Stimulated activated naive CD8-positive, alpha-beta T cell treated with anti-CD3 and anti-CD28 coated beads, Interleukin-15, Interleukin-2, amounts not matched to agents 100 U/mL and 50 U/mL, for 24 hours (primary cell): ENCODE data around the gene RYR3.
"Not testable (repeated sequence)": the region's sequence is repeated elsewhere in the genome, so short reads cannot be mapped to it uniquely, and the experiment has no call there.

Source experiments
- ATAC-seq: fragments of 150-1000 bp; cut with Tn5 transposase; one replicate; pipeline ENCODE4 v1.10.0; 2021
- DNase-seq: peaks from one replicate; pipeline ENCODE4 v3.0.0; 2021

RYR3 gene

DNA sequence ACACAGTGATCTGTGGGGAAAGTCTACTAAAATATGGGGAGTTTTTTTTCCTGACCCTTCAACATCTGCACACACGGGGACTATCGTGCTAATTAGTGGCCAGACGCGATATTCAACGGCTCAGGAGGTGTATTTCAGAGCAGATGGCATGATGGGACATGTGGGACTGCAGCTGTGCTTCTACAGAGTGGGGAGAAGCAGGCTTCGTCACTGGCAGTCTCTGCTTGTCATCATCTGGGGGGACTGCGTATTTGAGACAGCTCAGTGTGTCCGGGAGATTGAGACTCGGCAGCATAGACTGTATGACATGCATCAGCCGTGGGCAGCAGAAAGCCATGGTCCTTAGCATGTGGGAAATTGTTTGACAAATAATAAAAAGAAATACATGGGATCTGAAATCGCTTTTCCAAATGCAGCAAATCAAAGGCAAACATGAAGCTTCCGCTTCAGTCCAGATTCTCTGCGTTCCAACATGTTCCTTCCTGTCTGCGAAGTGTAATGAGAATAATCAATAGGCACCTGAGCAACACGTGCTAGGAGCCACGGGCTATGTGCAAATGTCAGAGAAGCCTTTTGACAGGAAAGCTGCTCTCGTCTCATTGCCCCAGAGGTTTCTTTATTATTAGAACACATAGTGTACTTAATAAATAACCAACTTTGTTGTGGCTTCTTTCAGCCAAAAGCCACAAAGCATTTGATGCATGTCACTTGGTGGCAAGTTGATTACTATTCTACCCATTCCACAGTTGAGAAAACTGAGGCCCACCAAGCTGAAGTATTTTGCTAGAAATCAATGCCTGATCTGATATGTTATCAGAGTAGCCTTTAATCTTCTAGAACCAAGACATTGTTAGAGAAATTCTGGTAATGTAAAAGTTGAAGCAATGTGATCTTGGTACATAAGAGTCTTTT, 276.3 kb downstream of the RYR3 start:
- no peak for DNase-seq
- no peak for ATAC-seq

DNA sequence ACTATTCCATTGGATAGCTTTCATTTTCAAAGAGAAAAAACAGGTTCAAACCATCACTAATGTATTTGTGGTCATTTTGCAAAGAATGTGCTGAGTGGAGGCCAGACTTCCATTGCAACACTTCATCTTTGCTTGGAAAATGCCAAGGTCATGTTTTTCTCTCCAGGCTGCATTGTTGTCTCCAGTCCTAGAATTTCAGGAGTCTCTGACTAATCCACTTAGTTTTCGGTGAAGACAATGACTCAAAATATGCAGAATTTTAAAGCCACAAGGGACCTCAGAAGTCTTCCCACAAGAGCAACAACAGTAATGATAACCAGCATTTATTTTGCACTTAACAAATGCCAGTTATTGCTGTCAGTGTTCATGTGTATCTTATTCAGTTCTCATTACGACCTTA, 277.0 kb downstream of the RYR3 start:
- no peak for DNase-seq

DNA sequence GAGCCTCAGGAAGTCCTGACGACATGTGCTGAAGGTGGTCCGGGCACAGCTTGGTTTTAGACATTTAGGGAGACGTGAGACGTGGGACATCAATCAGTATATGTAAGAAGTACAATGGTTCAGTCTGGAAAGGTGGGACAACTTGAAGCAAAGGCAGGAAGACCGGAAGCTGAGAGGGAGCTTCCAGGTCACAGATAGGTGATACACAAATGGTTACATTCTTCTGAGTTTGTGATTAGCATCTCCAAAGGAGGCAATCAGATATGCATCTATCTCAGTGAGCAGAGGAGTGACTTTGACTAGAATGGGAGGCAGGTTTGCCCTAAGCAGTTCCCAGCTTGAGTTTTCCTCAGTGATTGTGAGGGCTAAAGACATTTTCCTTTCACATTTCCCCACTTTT, 282.1 kb downstream of the RYR3 start:
- DNase-seq = no peak
- no peak for ATAC-seq

More for the DNA sequence above, 277.0 kb downstream of the RYR3 start:
- ATAC-seq = no peak

DNA sequence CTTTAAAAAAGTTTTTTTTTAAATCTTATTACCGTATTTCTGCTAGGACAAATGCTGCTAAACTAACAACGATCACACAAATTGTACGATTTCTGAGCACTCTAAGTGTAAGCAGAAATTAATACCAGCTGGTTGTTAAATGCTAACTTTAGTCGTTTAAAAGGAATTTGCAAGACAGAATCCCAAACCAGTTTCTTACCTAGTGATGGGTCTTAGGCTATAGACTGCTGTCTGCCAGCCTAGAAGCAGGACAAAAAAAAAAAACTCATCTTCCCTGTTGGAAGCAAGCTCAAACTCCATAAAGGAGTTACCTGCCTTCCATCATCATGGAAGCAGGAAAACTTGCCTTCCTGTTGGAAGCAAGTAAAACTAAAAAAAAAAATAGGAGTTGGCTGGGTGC, 287.6 kb downstream of the RYR3 start:
- ATAC-seq, DNase-seq: not testable (repeated sequence)

DNA sequence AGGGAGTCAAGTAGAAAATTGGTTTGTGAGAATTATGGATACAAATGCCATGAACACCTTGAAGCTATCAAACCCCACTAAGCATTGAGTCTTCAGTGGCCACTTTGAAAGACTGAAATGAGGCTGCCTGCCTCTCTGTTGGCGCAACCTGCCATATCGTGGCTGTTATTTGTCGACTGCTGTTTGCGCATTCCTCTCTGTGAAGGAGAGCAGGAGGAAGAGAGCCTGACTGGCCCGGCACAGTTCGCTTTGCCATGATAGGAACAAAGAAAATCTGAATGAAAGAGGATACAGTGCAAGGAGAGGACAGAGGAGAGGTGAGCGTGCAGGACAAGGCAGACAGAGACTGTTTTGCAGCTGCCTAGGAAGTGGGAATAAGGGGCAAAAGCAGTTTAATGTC, 289.4 kb downstream of the RYR3 start:
- ATAC-seq (no peak), DNase-seq (no peak)

DNA sequence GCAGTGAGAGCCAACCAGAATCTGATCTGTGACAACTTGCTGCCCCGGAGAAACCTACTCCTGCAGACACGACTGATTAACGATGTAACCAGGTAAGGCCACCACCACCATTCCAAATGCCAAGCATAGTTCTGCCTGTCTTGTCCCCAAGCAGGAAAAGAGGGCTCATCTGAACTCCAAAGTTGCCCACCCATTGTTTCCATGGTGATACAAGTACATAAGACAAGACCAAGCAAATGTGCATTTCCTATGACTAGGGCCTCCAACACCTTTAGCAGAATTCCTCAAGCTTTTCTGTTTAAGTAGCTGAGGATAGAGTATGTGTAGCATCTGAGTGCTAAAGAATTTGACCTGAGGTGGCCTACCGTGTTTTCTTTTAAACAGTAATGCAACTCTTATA, 290.7 kb downstream of the RYR3 start:
- DNase-seq = no peak
- ATAC-seq = no peak

DNA sequence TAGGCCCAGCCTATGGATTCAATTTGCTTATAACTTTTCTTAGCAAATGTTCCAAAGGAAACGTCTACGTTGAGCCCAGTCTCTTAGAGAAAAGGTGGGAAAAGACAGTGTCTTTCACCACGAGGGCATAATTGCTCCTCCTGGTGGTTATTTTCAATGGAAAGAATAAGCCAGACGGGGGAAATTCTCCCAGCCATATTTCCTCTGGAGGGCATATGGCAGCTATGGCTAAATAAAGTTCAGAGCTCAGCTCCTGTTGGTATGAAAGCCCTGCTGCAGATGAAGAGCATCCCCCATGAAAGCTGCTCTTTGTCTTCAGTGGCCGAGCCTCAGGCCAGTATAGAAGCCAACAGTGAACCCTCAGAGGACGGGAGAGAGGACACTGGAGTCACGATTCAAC, 297.9 kb downstream of the RYR3 start:
- no peak for ATAC-seq
- DNase-seq = no peak

DNA sequence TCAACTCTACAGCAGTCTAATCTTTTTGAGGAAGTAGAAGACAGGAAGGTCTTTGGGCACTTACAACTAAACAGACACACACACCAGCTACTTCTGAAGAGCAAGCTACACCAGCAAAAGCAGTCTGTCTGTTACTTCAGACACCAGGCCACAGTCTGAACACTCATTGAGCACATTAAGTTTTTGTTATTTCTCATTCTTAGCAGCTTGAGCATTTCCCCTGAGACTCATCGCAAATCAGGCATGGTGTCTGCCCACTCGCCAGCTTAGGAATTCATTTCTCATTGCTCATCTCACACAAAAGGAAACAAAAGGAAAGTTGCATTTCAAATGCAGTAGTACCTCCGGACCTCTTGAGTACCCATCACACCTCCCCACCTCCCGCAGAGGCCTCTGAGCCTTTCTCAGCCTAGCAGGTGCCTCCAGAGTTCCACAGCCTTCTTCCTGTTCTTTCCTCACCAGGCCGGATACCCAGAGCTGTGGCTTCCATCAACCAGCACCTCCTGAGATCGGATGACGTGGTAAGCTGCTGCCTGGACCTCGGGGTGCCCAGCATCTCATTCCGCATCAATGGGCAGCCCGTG, 302.0 kb downstream of the RYR3 start:
- ATAC-seq (no peak), DNase-seq (no peak)

DNA sequence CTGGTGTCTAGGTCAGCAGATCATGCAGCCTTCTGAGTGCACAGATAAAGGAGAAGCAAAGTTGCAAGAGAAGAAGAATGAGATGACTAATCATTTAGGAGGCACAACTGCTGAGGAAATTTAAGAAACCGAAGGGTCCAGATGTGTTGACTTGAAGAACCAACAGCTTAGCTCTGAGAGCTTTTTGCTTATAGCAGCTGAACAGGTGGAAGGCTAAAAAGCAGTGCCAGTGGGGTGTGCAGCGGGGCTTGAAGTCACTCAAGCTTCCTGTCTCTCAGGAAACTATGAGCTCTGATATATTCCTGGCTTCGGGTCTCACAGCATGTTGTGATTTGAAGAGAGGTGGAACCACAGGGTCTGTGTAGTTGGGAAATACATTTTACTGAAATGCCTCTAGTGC, 305.7 kb downstream of the RYR3 start:
- ATAC-seq (no peak), DNase-seq (no peak)

DNA sequence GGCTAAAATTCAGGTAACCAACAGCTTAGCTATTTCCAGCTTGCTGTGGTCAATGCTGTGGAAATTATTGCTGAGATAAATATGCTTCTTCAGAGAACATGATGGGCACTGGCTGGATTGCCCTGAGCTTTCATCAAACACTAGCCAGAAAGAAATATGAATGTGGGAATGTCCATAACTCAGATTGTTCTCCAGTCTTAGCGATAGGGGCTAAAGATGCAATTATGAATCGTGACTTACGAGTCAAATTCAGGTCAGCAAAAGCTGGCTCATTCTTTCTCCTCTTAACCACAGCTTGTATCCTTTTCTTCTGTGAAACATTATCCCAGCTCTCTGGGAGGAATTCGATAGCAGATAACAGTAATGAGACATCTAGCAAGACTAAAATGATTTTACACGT, 307.6 kb downstream of the RYR3 start:
- ATAC-seq (no peak), DNase-seq (no peak)

DNA sequence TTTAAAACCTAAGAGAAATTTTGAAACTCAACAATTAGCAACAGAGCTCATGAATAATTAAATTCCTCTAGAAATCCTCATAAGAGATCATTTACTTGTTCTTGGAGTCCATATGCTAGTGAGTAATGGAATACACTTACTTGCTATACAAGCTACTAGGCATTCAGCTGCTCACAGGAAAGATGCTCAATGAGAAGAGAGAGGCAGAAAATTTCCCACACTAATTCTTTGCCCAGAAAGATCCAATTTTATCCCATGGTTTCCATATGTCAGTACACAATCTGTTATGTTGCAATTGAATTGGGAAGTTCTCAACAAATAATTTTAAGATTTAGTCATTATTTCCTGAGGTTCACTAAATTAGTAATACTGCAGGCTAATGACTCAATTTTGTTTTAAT, 310.4 kb downstream of the RYR3 start:
- no peak for ATAC-seq
- no peak for DNase-seq

DNA sequence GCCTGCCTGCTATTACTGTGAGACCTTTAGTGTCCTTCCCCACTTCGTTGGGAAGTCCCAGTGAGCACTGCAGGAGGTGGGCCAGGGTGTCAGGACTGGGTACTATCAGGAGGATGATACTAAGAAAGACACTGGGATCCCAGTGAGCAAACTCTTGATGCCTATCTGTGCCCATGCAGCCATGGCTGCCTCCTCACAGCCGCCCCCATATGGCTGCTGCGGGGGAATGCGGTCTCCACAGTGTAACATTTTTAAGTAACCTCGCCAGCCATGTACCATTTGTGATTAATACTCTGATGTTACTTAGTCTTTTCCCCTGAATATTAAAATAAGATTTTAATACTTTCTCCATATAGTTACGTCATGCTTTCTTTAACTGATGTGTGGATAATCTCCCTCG, 312.2 kb downstream of the RYR3 start:
- no peak for ATAC-seq

DNA sequence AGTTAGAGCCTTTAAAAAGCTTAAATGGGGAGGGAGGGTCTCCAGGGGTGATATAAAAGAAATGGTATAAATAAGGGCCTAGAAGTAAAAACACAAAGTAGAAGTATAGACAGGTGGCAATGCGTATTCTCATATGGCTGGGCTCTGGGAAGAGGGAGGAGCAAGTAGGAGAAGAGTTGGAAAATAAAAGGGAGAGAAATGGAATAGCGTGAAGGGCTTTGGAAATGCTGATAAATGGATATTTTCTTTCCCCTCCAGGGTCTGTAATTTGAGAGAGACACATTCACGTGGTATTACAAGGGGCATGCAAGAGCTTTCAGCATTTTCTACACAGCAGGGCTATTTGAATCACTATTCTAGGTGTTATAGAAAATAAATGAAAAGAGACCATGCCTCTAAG, 313.7 kb downstream of the RYR3 start:
- ATAC-seq = no peak
- no peak for DNase-seq

More for the DNA sequence above, 312.2 kb downstream of the RYR3 start:
- no peak for DNase-seq

DNA sequence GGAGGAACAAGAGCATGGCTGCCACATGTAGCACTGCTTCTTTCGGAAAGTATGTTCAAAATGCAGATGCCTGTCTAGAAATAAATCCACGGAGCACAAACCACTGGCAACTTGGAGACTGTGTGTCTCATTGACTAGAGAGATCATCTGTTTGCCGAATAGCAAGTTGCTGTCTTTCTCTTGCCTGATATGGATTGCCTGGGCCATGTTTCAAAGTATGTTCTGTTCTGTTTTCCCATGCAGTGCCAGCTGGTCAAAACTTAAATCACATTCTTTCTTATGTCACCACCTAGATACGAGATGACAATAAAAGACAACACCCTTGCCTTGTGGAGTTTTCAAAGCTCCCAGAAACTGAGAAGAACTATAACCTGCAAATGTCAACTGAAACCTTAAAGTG, 318.9 kb downstream of the RYR3 start:
- DNase-seq = no peak
- no peak for ATAC-seq

DNA sequence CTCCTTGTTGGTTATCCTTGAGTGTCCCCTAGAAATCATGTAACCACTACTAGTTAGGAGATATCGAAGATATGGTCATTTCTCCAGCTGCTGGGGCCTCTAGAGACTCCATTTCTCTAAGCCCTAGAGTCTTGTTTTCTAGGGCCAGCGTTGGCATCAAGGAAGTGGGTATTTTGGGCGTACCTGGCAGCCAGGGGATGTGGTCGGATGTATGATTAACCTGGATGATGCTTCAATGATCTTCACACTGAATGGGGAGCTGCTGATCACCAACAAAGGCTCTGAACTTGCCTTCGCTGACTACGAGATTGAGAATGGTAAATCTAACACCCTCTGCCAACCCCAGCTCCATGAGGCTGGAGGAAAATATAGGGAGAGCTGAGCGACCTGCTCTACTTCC, 325.5 kb downstream of the RYR3 start:
- no peak for ATAC-seq
- no peak for DNase-seq

DNA sequence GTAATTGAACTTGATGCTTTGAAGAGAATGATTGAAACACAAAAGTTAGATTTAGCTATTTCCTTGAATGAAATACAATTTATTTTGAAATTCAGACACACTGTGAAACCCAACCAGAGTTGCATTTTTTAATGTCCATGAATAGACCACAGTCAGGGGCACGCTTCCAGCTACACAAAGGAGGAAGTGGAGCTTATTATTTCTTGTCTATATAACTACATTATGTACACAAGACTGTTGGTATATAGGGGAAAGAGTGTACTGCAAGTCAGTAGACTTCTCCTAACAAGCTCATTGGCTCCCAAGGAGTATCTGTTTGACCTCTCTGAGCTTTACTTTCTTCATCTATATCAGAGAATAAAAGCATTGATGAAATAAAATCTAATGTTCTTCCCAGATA, 326.2 kb downstream of the RYR3 start:
- no peak for ATAC-seq
- DNase-seq = no peak

DNA sequence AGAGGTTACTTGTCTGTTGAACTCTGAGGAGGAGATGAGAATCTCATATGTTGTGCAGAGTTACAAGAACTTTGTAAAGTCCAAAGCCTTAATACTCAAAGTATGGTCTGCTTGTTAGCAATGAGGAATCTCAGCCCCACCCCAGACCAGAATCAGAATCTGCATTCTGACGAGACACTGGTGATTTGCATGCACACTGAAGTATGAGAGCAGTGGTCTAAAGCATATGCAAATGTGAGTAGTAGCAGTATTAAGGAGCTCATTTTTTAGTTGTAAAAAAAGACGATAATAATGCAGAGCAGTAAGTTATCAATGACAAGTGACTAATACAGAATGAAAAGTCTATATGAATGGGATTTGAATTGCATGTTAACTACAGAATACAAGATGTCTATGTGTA, 327.7 kb downstream of the RYR3 start:
- ATAC-seq (no peak), DNase-seq (no peak)

DNA sequence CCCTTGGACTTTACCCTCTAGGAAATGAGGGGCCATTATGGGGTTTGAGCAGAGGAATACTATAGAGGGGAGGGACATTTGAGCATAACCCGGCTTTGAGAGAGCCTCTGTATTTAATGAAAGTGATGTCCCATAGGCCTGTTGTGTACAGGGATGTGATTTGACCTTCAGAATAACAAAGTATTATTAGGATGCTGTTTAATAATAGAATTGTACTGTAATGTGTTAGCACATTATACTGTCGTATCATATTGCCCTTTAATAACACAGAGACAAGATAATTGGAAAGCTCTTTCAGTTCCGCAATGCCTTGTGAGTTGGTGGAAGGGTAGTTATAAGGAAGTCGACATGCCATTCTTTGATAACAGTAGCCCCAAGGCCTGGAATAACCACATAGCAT, 328.3 kb downstream of the RYR3 start:
- DNase-seq = no peak
- no peak for ATAC-seq

DNA sequence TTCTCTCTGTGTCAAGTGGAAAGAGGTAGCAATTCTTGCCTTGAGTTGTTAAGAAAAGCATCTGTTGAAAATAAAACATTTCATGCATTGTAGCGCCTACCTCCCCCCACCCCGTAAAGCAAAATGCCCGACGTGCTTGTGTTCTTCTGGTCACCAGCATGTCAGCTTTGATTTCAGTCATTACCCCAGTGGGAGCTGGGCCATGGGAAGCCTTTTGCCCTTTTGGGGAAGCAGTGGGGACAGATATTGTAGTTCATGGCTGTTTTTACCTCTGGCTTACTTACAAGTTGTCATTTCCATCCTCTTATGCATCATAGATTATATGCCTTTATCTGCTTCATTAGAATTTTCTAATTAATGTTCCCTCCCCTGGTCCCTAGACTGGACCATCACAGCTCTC, 328.7 kb downstream of the RYR3 start:
- ATAC-seq = no peak
- DNase-seq = no peak

DNA sequence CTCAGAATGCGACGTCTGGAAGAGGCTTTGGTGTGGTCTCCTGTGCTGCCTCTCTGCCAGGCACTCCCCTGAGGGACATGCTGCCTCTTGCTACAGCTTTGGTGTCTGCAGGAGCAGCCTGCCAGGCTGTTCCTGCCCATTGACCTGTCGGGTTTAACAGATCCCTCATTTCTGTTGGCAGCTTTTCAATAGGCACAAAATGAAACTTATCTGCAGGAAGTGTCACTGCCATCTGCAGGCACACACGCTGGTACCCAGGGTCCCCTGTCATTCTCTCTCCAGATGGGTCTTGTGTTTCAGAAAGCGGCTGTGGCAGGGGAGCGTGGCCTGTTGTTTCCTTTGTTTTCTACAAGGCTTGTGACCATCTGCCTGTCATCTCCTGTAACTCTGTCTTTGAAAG, 329.2 kb downstream of the RYR3 start:
- DNase-seq = no peak

DNA sequence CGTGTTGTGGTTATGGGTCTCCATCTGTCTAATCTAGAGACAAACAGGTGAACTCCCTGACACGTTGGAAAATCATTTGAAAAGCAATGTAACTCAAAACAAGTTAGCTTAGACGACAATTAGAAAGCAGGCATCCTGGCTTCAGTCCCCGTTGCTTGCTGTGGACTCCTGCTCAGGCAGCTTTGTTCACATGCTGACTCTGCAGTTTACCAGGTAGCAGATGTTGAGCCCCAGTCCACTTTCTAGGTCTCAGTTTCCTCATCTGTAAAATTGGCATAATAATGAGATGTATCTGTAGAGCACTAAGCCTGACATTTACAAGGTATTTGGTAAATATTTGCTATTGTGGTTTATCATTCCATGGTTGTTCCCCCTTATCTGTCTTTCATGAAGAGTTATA, 330.3 kb downstream of the RYR3 start:
- no peak for ATAC-seq
- no peak for DNase-seq

More for the DNA sequence above, 329.2 kb downstream of the RYR3 start:
- ATAC-seq = no peak

DNA sequence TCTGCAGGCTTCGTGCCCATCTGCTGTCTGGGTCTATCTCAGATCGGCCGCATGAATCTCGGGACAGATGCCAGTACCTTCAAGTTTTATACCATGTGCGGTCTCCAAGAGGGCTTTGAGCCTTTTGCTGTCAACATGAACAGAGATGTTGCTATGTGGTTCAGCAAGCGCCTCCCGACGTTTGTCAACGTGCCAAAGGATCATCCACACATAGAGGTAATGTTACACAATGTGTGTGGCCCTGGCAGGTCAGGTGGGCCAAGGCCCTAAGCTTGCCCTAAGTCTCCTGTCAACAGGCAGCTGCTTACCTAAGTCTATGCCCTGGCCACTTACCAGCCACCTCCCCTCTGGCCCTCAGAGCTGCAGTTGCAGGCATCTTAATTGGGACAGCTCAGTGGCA, 333.5 kb downstream of the RYR3 start:
- ATAC-seq = no peak
- DNase-seq = no peak

DNA sequence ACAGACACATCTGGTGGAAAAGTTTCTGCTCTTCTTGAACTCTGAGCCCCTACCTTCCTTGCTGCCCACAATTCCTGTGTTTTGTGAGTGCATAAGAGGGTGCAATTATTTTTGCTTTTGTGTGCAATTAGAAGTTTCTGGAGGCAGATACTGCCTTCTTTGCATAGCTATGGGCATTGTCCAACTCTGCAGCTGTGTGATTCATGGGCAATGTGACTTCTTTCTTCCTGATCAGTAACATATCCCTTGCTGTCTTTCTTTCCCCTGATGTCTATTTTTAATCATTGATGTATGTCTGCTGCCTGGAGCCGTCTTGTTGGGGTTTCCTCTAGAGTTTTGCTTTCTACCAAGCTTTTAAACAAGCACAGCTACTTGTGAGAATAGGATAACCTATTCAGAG, 336.0 kb downstream of the RYR3 start:
- DNase-seq = no peak
- ATAC-seq = no peak
